ENCODE data around the gene EPM2AIP1. TPM values are rescaled to one million over a fixed set of nuclear protein-coding genes. Genes with fewer than 3 reads are reported as not detected.
A peak's percentile ranks its signal among the peaks of the same experiment; 100 is the strongest.

The EPM2AIP1 gene
- polyA plus RNA-seq, 3 donors, result 3.6 to 11.3 (median 5.8) TPM

GRCh38 chr3:36941658-36942057 lies 51.3 kb downstream of the EPM2AIP1 start:
- H3K9me3 ChIP-seq (replicated peaks in 1 of 2; ENCODE audit: control insufficient read depth in 1 of 2, insufficient read depth in 1 of 2, low read length in 2 of 2), result no peaks in the 10 kb centered on the region
- 96% methylated on average over 2 of the region's 3 CpGs for WGBS (ENCODE audit: insufficient coverage)
- no peaks in the 10 kb centered on the region for H3K36me3 ChIP-seq (replicated peaks in 1 of 2; ENCODE audit: control insufficient read depth in 1 of 2, insufficient read depth in 2 of 2, low read length in 2 of 2)
- no peak for DNase-seq
- peaks cover 19% of the 10 kb centered on the region for H3K4me1 Mint-ChIP-seq
- H3K4me3 ChIP-seq (replicated peaks in 1 of 3; ENCODE audit: low read depth in 2 of 3, low read length in 3 of 3), result no peak overlapping the region
- peaks cover 3 to 4% (median 4%) of the 10 kb centered on the region in 3 donors for H3K27me3 Mint-ChIP-seq (ENCODE audit: low read depth in 3 of 3)
- intact Hi-C loops (cut with micrococcal nuclease), result no loop called here
- H3K27ac ChIP-seq (ENCODE audit: low read depth in 1 of 2, low read length in 2 of 2), result no peak overlapping the region
- TF ChIP-seq CTCF (IDR thresholded peaks at IDR 0.05), result no peak
- H3K27ac Mint-ChIP-seq, result peak overlapping the region in 1 of 7 donors; percentile 32
- H3K4me3 Mint-ChIP-seq, result no peak overlapping the region
- H3K36me3 Mint-ChIP-seq, result peaks cover 6 to 12% of the 10 kb centered on the region in 2 donors
- H3K4me1 ChIP-seq (ENCODE audit: control insufficient read depth in 1 of 2, insufficient read depth in 2 of 2, low read length in 2 of 2), result peaks cover 11 to 14% of the 10 kb centered on the region in 2 donors
- H3K79me2 ChIP-seq (ENCODE audit: insufficient read depth, low read length), result peaks cover 8% of the 10 kb centered on the region
- H3K9ac ChIP-seq (ENCODE audit: insufficient read depth, low read length, poor library complexity, severe bottlenecking), result no peak overlapping the region
- H3K27me3 ChIP-seq (ENCODE audit: control insufficient read depth in 2 of 2, insufficient read depth in 2 of 2, low read length in 2 of 2), result no peaks in the 10 kb centered on the region
- no peak overlapping the region for H3K4me2 ChIP-seq (replicated peaks; ENCODE audit: extremely low read depth, low read length, poor library complexity, severe bottlenecking)
- peaks cover 0 to 3% (median under 1%) of the 10 kb centered on the region in 7 donors for H3K9me3 Mint-ChIP-seq
- no peak overlapping the region for H2AFZ ChIP-seq (ENCODE audit: insufficient read depth, low read depth, low read length, poor library complexity, severe bottlenecking)
- H4K20me1 ChIP-seq (ENCODE audit: insufficient read depth, low read length), result peaks cover 22% of the 10 kb centered on the region

GRCh38 chr3:36941162-36941561 lies 51.8 kb downstream of the EPM2AIP1 start:
- no peak overlapping the region for H3K4me3 Mint-ChIP-seq
- H3K4me1 ChIP-seq (ENCODE audit: control insufficient read depth in 1 of 2, insufficient read depth in 2 of 2, low read length in 2 of 2), result peaks cover 11 to 14% of the 10 kb centered on the region in 2 donors
- H2AFZ ChIP-seq (ENCODE audit: insufficient read depth, low read depth, low read length, poor library complexity, severe bottlenecking), result no peak overlapping the region
- no peak overlapping the region for H3K27ac ChIP-seq (ENCODE audit: low read depth in 1 of 2, low read length in 2 of 2)
- H3K36me3 Mint-ChIP-seq, result peaks cover 6 to 14% of the 10 kb centered on the region in 2 donors
- H4K20me1 ChIP-seq (ENCODE audit: insufficient read depth, low read length), result peaks cover 22% of the 10 kb centered on the region
- peaks cover 0 to 3% (median 0%) of the 10 kb centered on the region in 7 donors for H3K9me3 Mint-ChIP-seq
- intact Hi-C loops (cut with micrococcal nuclease), result no loop called here
- DNase-seq, result no peak
- no peaks in the 10 kb centered on the region for H3K9me3 ChIP-seq (replicated peaks in 1 of 2; ENCODE audit: control insufficient read depth in 1 of 2, insufficient read depth in 1 of 2, low read length in 2 of 2)
- H3K4me1 Mint-ChIP-seq, result peaks cover 19% of the 10 kb centered on the region
- H3K27me3 ChIP-seq (ENCODE audit: control insufficient read depth in 2 of 2, insufficient read depth in 2 of 2, low read length in 2 of 2), result no peaks in the 10 kb centered on the region
- no peak overlapping the region for H3K9ac ChIP-seq (ENCODE audit: insufficient read depth, low read length, poor library complexity, severe bottlenecking)
- no CpG with 5 or more reads among the region's 2 CpGs for WGBS (ENCODE audit: insufficient coverage)
- H3K4me2 ChIP-seq (replicated peaks; ENCODE audit: extremely low read depth, low read length, poor library complexity, severe bottlenecking), result no peak overlapping the region
- no peaks in the 10 kb centered on the region for H3K36me3 ChIP-seq (replicated peaks in 1 of 2; ENCODE audit: control insufficient read depth in 1 of 2, insufficient read depth in 2 of 2, low read length in 2 of 2)
- H3K79me2 ChIP-seq (ENCODE audit: insufficient read depth, low read length), result peaks cover 8% of the 10 kb centered on the region
- no peak overlapping the region for H3K27ac Mint-ChIP-seq
- peaks cover 1 to 4% (median 4%) of the 10 kb centered on the region in 3 donors for H3K27me3 Mint-ChIP-seq (ENCODE audit: low read depth in 3 of 3)
- no peak for TF ChIP-seq CTCF (IDR thresholded peaks at IDR 0.05)
- H3K4me3 ChIP-seq (replicated peaks in 1 of 3; ENCODE audit: low read depth in 2 of 3, low read length in 3 of 3), result no peak overlapping the region

All from CD14-positive monocyte (primary cell).